Fibroblast of mammary gland (primary cell): ENCODE measurements around the gene CALCR.

Experiments used
- DNase-seq: peaks from one replicate; pipeline ENCODE4 v3.0.0-alpha.2; 2010; ENCODE audit warnings: low read depth
- H3K4me3 ChIP-seq: 2 replicates; pipeline ENCODE4 v1.5.1; 2011; ENCODE audit warnings: low read depth, mild to moderate bottlenecking, low read length, moderate library complexity; ENCODE audit not compliant: control insufficient read depth
- TF ChIP-seq, protein P1 (sequence below): conservative IDR thresholded peaks from 2 replicates; pipeline ENCODE4 v1.5.1; 2011; ENCODE audit warnings: low read depth, low read length, inconsistent platforms; ENCODE audit not compliant: control insufficient read depth, insufficient read depth

Gene CALCR

DNA sequence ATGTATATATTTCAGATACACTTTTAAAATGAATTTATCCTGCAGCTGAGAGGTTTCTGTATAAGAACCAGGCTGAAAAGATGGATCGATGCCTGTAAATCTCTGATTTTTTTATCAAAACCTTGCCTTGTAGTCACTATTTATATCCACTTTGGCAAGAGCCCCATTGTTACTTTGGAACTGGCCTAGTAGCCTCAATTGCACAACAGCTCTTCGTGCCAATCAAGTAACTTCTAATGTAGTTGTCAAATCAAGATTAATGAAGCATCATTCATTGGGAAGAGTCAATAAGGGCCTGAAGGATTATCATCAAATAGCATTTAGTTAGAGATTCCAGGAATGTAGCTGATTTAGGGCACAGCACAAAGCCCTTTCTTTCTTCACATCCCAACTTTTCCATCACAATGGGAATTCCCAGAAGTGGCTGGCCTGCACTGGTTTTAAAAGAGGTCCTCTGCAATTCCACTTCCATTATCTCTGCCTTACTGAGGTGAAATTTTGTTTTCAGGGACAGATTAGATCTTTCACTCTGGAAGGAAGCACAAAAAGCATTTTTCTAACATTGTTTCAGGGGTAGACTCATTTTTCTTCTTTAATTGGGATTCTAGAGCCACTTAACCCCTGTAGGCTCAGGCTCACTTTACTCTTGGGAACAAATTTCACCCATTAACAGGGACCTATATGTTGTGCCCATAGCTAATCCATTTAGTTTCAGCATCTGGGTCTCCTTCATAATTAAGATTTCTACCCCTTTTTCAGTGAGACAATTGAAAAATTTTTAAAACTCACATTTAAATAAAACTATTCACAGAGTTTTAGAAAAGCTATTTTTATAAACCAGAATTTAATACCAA, 97.8 kb downstream of the CALCR start:
- TF ChIP-seq, protein P1, sequence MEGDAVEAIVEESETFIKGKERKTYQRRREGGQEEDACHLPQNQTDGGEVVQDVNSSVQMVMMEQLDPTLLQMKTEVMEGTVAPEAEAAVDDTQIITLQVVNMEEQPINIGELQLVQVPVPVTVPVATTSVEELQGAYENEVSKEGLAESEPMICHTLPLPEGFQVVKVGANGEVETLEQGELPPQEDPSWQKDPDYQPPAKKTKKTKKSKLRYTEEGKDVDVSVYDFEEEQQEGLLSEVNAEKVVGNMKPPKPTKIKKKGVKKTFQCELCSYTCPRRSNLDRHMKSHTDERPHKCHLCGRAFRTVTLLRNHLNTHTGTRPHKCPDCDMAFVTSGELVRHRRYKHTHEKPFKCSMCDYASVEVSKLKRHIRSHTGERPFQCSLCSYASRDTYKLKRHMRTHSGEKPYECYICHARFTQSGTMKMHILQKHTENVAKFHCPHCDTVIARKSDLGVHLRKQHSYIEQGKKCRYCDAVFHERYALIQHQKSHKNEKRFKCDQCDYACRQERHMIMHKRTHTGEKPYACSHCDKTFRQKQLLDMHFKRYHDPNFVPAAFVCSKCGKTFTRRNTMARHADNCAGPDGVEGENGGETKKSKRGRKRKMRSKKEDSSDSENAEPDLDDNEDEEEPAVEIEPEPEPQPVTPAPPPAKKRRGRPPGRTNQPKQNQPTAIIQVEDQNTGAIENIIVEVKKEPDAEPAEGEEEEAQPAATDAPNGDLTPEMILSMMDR, result no peak

DNA sequence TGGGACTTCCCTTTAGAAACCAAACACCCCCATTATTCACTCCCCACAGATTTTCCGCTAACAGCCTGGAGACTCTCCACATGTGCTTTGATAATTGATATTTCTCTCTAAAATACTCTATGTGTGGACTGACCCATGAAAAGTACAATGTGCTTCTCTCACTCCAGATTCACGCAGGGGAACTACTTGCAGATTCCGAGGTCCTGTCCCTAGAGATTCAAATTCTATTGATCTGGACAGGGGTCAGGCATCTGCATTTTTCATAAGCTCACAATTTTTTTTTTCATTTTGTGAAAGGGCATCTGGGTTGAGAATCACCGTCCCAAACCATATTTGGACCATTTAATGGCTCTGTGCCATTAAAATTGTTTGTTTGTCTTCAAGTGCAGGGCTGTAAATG, 98.7 kb downstream of the CALCR start:
- H3K4me3 ChIP-seq, result no peak overlapping the region
- TF ChIP-seq, protein P1, result no peak
- no peak for DNase-seq

More for the DNA sequence above, 97.8 kb downstream of the CALCR start:
- no peak for DNase-seq
- no peak overlapping the region for H3K4me3 ChIP-seq

DNA sequence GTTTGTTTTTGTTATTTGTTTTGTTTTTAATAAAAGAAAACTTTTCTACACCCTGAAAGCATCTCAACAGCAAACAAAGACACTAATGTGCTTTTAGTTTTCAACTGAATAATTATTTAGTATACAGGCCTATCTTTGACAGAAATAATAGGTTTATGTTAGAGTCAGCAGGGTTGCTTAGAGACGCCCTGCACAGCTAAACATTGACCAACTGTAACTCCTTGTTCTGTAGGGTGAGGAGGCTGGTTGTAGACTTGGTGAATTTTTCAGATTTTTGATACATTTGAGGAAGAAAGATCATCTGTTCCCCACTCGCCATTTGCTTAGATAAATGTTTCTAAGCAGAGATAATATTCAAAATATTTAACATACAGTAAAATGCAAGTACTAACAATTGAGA, 103.1 kb downstream of the CALCR start:
- no peak overlapping the region for H3K4me3 ChIP-seq
- TF ChIP-seq, protein P1, result no peak
- no peak for DNase-seq

DNA sequence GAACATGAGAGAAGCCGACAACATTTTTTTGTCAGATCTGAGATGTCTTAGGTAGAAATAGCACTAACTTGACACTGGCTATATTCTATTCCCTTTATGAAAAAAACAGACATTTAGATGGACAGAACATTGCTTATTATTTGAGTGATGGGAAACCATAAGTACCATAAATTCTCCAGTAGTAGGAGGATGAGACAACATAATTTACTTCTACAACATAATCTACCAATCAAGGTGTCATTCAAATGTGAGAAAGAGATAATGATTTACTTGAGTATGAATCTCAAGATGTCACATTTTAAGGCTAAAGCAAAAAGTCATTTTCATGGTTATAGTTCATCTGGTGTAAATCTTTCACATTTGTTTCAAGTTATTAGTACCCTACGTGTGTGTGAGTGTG, 110.8 kb downstream of the CALCR start:
- TF ChIP-seq, protein P1, result no peak
- no peak overlapping the region for H3K4me3 ChIP-seq
- DNase-seq, result no peak

DNA sequence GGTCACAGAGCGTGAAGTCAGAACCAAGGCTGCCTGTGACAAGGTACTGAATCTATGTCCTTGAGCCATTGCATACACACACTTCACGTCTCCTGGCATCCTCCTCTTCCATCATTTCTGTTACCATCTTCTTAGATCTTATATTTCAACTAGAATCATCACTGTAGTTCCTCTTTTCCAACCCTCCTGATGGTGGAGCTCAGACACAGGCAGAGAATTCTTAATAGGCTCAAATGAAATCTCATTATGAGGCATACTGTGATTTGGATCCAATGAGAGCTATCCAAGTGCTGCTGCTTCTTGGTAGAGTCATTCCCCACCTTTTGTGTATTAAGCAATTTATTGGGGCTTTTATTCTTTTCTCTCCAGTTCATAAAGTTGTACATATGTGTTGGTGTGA, 113.2 kb downstream of the CALCR start:
- no peak for DNase-seq
- TF ChIP-seq, protein P1, result no peak
- no peak overlapping the region for H3K4me3 ChIP-seq

DNA sequence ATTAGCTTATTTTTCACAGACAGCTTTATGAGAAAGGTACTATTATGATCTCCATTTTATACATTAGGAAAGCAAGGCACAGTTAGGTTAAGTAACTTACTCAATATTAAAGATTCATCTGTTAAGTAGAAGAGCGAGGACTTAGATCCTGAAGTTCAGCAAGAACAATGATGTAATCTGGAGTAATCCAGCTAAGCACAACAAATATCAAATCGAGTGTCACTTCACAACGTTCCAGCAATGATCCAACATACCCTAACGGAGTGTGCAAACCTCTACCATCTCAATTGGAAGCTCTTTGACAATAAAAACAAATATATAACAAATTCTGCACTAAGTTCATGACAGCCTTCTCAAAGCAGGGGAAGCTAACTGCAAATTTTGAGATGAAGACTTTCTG, 121.3 kb downstream of the CALCR start:
- no peak overlapping the region for H3K4me3 ChIP-seq
- no peak for DNase-seq
- TF ChIP-seq, protein P1, result no peak
